ENCODE measurements around the gene SFTPD.

- TF ChIP-seq YY1 (IDR thresholded peaks at IDR 0.05; ENCODE audit: insufficient read depth, insufficient read length), result no peak
- no peak for TF ChIP-seq ZNF274 (IDR thresholded peaks at IDR 0.05; ENCODE audit: low read depth, low read length)
- TF ChIP-seq SUZ12 (IDR thresholded peaks at IDR 0.05; ENCODE audit: extremely low read depth, insufficient read depth, insufficient read length), result no peak
Measured at GRCh38 chr10:79948976-79949722, at the start of gene SFTPD.
